Activated CD8-positive, alpha-beta memory T cell treated with anti-CD3 and anti-CD28 coated beads for 36 hours (primary cell): Measurements from ENCODE around the gene SDK1. TPM values are rescaled to one million over a fixed set of nuclear protein-coding genes. Genes with fewer than 3 reads are reported as not detected.
"Not testable (repeated sequence)": the region's sequence is repeated elsewhere in the genome, so short reads cannot be mapped to it uniquely, and the experiment has no call there.

Experiments used
- CTCF ChIA-PET: fragments of 350-600 bp; sonication (Branson Sonifier 250); formaldehyde crosslinking; loops from one replicate; lab custom pipeline; 2021; ENCODE audit warnings: antibody characterized with exemption; lab: Charles Lee
- POLR2A ChIA-PET: fragments of 350-600 bp; sonication (Branson Sonifier 250); formaldehyde crosslinking; loops from one replicate; lab custom pipeline; 2021; ENCODE audit warnings: antibody characterized with exemption; lab: Charles Lee
- total RNA-seq, 2 experiments: library from RNA; stranded (reverse); gene quantifications; one replicate each; pipeline ENCODE4 v1.2.3, GENCODE V29; 2021

Gene SDK1
- total RNA-seq, 2 experiments from 2014 or later, result 0.15 to 0.50 TPM

DNA sequence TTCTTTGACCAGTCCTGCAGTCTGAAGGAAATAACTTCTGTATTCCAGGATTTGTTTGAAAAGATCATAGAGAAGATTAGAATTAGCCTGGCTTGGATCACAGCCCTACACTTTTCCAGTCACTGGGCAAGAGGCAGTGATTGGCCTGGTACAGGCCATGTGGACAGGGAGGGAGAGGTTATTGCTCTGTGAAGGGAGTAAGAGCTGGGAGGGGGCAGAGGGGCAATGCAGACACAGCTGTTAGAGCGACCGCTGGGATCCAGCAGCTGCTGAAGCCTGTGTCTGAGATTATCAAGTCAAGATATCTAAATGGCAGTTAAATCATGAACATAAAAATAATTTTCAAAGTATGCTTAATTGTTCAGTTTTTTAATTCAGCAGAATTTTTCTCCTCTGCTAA, 257.3 kb downstream of the SDK1 start:
- CTCF ChIA-PET, result interaction anchor here (0.5 kb wide), 1 partner anchor 8 kb away, joined by 3 read pairs; no protein-coding TSS in a partner anchor
- POLR2A ChIA-PET, result no interaction called here

DNA sequence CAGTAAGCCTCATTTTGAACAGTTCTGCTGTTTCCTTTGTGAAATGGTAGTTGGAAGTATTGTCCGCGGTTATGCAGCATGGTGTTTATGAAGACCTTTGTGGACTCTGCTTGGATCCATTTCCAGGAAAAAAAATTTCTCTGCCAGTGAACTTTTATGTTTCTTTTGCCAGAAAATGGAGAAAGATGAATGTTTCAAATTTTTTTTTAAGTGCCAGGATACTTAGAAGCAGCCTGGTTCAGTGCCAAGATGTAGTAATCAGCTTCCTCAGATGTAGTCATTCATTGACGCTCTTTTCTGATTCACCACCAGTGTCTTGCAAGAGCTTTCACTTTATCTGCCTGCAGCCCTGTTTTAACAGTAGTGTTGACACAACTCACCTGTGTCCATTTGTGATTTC, 258.2 kb downstream of the SDK1 start:
- CTCF ChIA-PET, result no interaction called here

DNA sequence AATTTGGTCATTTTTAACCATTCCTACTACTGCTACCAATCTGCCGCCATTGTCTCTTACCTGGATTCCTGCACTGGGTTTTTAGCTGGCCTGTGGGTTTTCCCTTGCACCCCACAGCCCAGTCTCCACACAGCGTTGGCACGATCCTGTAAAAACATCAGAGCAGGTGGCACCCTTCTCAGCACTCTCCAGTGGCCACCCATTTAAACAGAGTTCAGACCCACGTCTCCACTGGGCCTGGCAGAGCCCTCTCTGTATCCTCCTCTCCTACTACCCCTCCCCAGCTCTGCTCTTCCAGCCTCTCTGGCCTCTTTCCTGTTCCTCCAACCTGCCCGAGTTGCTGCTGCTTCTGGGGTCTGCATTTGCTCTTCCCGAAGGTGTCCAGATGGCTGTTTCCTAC, 259.4 kb downstream of the SDK1 start:
- ChIA-PET POLR2A (no interaction called here), CTCF (no interaction called here)

More for the DNA sequence above, 258.2 kb downstream of the SDK1 start:
- POLR2A ChIA-PET, result no interaction called here

DNA sequence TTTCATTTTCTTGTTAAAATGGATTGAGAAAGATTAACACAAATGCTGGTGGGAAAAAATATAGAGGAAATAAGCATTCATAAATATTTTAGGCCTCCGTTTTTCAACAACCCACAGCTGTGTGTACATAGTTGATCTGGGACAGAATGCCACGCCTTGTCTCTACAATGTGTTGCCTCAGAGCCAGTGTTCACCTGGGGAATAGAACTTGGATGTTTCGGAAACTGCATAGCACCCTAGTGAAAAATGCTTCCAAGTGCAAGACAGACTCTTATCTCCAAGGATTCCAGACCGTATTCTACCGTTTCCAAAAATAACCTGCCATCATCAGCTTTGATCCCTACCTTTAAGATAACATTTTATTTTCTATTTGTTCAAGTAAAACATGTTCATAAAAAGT, 260.9 kb downstream of the SDK1 start:
- POLR2A ChIA-PET, result no interaction called here
- CTCF ChIA-PET, result no interaction called here

DNA sequence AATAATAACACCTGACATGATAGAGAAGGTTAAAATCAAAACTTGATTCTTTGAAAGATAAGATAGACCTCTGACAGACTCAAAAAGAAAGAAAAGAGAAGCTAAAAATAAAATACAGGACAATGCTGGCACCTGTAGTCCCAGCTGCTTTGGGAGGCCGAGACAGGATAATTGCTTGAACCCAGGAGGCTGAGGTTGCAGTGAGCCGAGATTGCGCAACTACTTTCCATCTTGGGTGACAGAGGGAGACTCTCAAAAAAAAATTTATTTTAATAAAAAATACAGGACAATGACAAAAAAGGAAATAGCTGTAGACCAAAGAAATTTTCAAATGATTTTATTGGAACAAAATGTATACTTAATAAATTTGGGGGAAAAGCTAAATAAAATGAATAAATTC, 263.2 kb downstream of the SDK1 start:
- ChIA-PET POLR2A (no interaction called here), CTCF (no interaction called here)

DNA sequence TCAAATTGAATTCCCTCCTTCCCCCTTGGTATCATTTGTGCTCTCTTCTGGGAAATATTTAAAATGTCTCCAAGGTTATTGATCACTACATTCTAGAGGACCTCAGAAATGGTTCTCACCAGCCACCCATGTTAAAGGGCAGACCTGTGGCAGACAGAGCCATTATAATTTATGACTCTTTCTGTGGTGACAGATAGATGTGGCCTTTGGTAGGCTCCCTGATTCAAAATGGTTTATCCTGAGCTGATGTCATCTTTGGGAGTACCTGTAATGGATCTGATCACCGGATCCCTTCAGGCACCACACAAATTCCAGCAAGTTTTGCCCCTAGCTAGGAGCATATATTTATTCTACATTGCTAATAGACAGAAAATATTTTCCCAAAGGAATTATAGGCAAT, 267.5 kb downstream of the SDK1 start:
- ChIA-PET CTCF (no interaction called here), POLR2A (no interaction called here)

DNA sequence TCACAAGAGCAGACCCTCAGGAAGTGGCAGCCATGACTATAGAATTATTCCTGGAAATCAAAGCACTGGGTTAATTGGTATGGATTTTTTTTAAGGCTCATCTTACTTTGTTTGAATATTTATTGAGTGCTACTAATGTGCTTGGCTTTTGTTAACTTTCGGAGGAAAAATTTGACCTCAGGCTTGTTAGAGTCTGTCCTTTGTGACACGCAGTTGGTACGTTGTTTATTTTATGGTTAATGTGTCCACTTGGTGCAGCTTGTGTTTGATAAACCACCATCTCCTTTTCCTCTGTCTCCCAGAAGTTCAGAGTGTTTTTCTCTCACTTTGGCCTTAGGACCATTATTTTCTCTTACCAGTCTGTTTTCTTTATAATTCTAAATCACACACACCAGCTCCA, 268.6 kb downstream of the SDK1 start:
- ChIA-PET CTCF (no interaction called here), POLR2A (no interaction called here)

DNA sequence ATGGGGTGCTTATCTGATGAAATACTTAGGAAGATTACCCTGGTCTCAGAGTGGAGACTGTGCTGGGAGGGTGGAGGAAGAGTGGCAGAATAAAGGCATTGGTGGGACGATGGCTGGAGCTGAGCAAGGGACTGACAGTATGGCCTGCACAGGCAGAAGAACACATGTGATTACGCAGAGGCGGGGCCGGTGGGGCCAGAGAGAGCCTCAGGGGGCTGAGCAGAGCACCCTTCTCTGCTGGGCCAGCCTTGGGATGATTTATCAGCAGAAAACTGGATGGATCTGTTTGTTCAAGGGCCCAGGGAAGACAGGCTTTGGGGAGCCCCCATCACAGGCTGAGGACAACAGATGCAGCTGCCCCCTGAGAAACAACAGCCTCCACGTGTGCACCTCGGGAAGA, 272.1 kb downstream of the SDK1 start:
- ChIA-PET CTCF (no interaction called here), POLR2A (no interaction called here)

DNA sequence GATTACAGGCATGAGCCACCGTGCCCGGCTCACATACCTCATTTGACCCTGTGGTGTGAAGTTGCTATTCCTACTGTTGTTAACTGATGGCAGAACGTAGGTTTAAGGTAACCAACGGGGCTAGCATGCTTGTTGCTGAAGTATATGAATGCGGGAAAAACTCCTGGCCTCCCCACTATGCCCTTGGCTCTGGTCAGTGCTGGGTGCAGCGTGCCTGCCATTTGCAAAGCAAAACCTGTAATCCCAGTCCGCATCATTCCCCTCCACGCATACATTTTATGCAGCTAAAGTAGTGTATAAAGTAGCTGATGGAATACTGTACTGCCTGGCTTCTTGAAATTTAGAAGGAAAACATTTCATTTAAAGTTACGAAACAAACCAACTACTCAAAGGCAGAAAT, 273.3 kb downstream of the SDK1 start:
- CTCF ChIA-PET, result no interaction called here

DNA sequence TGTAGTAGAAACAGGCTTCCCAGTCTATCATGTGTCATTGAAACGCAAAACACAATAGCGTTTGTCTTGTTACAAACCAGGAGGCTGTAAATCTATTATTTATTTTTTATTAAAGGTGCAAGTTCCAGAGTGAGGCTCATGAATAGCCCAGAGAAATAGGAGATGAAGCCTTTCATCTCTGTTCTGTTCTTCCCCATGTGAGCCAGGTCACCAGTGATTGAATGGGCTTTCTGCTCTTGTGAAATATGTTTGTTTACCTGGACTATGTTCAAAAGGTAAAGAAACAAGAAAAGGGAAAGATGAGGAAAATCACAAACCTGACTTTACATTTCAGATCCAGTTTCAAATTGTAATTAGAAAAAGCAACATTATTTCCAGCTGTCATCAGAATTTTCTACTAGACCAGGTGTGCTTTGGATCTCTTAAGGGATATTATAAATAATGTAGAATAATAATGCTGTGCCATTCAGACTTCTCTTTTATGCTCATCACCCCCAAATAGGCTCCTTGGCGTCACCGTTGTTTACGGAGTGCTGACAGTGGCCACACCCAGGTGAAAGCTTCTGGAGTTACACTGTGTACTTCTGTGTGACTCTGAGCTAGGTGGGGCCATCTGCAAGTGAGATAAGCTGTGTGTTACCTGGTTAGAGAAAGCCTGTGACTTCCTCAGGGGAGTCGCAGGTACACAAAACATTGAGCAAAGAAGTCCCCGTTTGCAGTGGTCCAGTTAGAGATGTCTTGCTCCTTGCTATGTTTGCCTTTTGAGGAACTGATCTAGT, 274.9 kb downstream of the SDK1 start:
- ChIA-PET CTCF (no interaction called here), POLR2A (no interaction called here)

More for the DNA sequence above, 273.3 kb downstream of the SDK1 start:
- POLR2A ChIA-PET, result no interaction called here

DNA sequence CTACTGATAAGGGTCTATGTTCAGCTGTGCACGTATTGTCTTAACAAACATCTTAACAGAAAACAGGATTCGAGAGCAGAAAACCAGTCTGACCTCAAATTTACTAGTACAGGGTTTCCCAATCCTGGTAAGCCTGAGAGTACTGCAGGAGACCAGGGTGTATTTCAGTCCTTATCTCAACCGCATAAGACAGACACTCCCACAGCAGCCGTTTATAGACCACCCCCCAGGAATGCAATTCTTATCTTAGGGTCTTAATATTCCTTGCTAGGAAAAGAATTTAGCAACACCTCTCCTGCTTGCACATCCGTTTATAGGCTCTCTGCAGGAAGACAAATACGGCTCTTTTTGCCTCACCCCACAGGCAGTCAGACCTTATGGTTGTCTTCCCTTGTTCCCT, 277.3 kb downstream of the SDK1 start:
- ChIA-PET POLR2A (no interaction called here), CTCF (no interaction called here)

DNA sequence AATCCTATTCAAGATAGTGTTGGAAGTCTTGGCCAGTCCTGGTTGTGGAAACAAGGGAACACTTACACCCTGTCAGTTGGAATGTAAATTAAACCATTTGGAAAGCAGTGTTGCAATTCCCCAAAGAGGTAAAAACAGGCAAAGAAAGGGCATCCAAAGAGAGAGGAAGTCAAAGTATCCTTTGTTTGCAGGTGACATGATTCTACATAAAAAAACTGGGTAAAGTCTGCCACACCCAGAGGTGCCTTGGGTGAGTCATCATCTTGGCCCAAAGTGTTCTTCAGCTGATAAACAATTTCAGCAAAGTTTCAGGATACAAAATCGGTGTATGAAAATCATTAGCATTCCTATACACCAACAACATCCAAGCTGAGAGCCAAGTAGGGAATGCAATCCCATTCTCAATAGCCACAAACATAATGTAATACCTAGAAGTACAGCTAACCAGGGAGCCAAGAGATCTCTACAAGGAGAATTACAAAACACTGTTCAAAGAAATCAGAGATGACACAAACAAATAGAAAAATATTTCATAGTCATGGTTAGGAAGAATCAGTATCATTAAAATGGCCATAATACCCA, 278.7 kb downstream of the SDK1 start:
- CTCF ChIA-PET, result no interaction called here
- POLR2A ChIA-PET, result no interaction called here

DNA sequence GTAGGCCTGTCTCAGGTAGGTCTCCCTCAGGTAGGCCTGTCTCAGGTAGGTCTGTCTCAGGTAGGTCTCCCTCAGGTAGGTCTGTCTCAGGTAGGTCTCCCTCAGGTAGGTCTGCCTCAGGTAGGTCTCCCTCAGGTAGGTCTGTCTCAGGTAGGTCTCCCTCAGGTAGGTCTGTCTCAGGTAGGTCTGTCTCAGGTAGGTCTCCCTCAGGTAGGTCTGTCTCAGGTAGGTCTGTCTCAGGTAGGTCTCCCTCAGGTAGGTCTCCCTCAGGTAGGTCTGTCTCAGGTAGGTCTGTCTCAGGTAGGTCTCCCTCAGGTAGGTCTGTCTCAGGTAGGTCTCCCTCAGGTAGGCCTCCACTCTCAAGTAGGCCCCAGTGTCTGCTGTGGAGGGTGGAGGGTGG, 281.1 kb downstream of the SDK1 start:
- CTCF ChIA-PET, POLR2A ChIA-PET: not testable (repeated sequence)

DNA sequence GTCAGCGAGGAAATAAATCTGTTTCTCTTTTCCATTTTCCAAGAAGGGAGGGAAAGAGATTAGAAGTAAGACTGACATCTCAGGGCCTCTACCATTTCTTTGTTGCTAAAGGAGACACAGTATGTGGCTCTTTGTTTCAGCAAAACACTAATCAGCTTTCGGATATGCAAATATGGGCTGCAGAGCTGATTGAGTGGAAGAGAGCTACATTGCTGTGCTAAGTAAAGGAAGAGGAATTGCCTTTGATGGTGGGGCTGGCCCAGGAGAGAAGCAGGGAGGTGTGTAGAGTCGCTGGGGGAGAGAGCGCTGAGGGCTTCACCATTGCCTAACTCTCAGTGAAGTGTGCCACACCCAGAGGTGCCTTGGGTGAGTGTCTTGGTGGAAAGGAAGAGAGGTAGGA, 284.8 kb downstream of the SDK1 start:
- POLR2A ChIA-PET, result no interaction called here
- CTCF ChIA-PET, result no interaction called here

DNA sequence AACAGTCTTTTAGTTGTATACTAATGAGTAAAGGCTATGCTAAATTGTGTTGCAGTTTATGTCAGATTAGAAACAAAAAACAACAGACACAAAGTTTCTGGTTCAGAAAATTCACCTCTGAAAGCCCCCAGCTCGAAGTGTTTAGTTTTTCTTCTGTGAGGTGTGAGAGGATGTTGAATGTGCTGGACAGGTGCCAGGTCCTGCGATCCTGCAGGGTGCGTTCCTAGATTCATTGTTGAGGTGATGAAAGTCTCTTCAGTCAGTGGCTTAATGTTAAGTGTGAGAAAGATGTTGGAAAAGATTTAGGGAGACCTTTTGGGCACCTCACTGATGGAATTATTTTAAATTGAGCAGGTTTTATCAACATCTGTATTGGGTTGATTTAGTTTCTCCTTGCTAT, 287.3 kb downstream of the SDK1 start:
- ChIA-PET POLR2A (no interaction called here), CTCF (no interaction called here)

DNA sequence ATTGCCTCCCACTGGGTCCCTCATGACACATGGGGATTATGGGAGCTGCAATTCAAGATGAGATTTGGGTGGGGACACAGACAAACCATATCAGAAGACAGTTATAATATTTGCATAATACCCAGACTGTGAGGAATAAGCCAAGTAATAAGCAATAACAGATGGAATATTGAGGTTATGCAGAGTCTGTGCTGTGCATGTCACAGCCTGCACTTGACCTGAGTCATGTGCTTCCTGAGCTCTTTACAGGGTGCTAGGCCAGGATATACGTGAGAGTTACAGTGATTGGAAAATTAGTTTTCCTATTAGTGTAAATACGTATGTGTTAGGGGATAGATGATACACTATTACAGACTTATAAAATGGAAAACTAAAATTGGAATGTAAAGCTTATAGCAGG, 288.7 kb downstream of the SDK1 start:
- ChIA-PET CTCF (no interaction called here), POLR2A (no interaction called here)

DNA sequence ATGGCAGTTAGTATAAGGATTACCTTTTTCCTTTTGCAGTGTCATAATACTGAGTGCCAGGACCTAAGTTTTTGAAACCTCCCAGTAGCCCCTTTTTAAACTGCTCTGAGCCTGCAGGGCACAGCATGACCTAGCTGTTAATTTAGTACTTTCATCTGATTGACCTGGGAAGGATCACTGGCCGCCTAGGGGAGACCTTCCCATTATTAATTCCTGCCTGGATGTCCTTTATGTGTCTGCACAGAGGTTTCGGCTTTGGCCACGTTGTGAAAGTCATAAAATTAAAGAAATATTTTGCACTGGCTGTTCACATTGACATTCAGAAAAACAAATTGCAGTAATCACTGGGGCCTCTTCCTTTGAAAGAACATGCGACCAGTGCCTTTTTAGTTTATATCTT, 290.2 kb downstream of the SDK1 start:
- ChIA-PET POLR2A (no interaction called here), CTCF (no interaction called here)

DNA sequence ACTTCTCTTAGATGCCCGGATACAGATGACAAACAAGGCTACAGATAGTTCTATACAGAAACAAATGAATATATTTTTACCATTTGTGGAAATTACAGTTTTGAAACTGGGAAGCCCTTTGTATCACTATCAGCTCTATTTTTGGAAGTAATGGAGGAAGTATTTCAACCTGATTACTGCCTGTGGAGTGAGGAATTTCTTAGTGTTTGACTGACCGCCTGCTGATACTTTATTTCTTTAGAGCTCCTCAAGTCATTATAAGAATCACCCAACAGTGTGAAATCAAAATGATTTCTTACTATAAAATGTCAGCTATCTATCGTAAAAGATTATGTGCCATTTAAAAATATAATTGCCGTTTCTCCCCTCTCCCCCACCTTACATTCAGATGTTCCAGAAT, 290.9 kb downstream of the SDK1 start:
- CTCF ChIA-PET, result no interaction called here
- POLR2A ChIA-PET, result no interaction called here

DNA sequence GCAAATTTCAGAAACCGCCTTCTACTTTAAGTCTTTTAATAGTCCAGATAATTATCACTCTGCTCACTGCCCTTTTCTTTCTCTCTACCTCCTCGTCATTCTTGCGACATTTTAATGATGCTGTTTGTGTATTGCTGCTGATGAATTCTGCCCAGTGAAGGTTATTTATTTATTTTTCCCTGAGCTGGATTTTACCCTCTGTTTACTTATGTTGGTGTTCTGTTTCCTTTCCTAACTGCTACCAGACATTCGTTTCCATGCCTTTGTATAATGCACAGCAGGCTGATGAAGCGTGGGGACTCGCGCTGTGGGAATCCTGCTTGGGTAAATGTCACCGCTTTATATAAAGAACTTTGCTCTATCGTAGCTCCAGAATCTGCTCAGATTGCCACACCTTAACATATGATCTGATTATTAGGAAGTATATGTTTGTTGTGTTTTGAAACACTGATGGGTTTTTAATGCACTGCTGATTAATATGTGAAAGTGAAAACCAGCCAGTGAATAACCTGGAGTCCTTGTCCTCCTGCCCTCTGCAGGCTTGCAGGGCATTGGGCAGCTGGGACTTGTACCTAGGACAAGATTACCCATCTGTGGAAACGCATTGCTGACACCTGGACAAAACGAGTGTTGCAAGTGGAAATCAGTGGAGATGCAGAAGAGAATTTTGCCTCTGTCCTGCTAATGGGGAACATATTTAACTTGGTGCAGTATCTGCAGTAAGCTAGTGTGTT, 291.5 kb downstream of the SDK1 start:
- ChIA-PET POLR2A (no interaction called here), CTCF (no interaction called here)

DNA sequence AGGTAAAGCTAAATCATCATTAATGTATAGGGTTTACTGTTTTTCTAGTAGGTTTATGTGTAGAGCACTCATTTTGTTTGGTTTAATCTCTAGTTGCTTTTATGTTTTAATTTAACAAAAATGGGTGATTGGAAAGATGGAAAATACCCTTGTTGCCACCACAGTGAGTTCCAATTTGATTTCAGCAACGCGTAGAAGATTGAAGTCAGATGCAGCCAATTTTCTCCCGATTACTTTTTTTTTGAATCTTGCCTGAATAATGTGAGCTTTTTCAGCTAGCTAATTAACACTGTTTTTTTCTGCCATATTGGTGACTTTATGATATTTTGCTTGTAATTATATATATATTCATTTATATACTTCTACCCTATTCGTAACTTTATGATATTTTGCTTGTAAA, 293.8 kb downstream of the SDK1 start:
- CTCF ChIA-PET, result interaction anchor here (0.6 kb wide), 1 partner anchor 681 kb away, joined by 3 read pairs; no protein-coding TSS in a partner anchor
- POLR2A ChIA-PET, result no interaction called here

DNA sequence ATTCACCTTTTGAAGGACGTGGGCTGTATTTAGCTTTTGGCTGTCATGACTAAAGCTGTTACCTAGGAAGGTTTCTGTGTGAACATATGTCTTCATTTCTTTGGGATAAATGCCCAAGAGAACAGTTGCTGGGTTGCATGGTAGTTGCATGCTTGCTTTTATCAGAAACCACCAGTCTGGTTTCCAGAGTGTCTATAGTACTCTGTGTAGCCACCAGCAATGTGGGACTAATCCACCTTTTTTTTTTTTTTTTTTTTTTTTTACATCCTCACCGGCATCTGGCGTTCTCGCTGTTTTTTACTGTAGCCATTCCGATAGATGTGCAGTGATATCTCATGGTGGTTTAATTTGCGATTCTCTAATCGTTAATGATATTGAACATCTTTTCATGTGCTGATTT, 297.8 kb downstream of the SDK1 start:
- POLR2A ChIA-PET, result no interaction called here
- CTCF ChIA-PET, result no interaction called here
